HS-5 (cell line): Measurements from ENCODE around the gene FGF5.
"Not testable (repeated sequence)": the region's sequence is repeated elsewhere in the genome, so short reads cannot be mapped to it uniquely, and the experiment has no call there.

Experiments used
- DNase-seq: peaks from one replicate; pipeline ENCODE4 v3.0.0-alpha.2; 2012; ENCODE audit warnings: low read depth

FGF5 gene

DNA sequence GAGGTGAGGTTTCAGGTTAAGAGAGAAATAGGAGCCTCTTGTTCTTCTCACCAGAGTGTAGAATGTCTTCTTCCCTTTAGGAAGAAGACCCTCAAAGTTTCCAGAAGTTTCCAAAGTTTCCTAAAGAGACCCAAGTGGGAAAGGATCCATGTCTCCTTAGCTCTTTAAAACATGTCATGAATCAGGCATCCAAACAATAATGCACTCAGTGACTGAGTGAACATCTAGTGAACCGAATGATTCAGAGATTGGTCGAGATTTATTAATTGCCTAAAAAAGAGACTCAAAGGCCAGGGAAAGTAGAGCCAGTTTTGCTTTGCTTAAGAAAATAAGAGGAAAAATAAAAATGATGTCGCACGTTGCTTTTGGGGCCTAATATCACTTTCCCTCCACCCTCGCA, 29.4 kb downstream of the FGF5 start:
- DNase-seq: no peak

DNA sequence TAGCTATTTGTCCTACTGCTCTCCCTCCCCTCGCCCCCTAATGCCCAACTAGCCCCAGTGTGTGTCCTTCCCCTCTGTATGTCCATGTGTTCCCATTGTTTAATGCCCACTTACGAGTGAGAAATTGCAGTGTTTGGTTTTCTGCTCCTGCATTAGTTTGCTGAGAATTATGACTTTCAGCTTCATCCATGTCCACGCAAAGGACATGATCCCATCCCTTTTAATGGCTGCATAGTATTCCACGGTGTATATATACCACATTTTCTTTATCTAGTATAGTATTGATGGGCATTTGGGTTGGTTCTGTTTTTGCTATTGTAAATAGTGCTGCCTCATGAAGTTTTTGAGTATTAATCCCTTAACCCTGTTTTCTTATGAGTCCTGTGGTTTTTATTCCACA, 35.4 kb downstream of the FGF5 start:
- no peak for DNase-seq

DNA sequence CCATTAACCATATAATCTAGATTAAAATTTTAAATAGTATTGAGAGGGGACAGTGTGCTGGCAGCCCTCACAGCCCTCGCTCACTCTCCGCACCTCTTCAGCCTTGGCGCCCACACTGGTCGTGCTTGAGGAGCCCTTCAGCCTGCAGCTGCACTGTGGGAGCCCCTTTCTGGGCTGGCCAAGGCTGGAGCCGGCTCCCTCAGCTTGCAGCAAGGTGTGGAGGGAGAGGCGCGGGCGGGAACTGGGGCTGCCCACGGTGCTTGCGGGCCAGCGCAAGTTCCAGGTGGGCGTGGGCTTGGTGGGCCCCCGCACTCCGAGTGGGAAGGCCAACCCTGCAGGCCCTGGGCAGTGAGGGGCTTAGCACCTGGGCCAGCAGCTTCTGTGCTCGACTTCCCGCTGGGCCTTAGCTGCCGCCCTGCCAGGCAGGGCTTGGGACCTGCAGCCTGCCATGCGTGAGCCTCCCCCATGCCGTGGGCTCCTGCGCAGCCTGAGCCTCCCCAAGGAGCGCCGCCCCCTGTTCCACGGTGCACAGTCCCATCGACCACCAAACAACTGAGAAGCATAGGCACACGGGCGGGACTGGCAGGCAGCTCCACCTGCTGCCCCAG, 36.3 kb downstream of the FGF5 start:
- DNase-seq: no peak

DNA sequence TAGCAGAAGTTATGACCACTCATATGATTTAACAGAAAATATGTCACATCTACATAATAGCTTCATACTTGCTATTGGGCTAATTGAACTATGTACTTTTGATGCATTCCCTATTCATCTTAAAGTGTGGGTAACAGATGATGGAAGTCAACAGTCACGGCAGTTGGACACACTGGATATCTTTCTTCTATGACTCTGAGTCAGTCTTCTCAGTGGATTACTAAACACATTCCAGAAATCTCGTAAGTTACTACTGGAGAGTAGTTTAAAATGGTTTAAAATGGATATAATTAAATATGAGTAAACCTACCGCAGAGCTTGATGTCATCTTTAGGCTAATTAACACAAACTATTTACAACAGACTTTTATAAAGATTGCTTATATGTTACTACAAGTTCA, 39.0 kb downstream of the FGF5 start:
- no peak for DNase-seq

DNA sequence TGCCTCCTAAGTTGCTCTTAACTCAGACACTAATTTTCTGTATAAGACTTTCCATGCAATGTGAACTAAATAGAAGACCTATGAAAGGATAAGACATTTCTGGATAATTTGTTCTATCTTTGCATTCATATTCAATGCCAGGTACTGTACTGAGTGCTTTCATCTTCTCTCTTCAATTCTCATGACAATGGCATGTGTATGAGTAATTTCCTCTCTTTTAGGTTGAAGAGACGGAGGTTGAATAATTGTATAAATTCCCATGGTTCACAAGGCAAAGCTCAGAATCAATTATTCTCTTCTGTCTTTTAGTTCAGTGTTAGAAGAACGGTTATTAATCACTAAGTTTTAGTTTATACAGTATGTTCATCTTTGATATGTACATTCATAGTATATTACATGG, 39.8 kb downstream of the FGF5 start:
- DNase-seq: no peak

DNA sequence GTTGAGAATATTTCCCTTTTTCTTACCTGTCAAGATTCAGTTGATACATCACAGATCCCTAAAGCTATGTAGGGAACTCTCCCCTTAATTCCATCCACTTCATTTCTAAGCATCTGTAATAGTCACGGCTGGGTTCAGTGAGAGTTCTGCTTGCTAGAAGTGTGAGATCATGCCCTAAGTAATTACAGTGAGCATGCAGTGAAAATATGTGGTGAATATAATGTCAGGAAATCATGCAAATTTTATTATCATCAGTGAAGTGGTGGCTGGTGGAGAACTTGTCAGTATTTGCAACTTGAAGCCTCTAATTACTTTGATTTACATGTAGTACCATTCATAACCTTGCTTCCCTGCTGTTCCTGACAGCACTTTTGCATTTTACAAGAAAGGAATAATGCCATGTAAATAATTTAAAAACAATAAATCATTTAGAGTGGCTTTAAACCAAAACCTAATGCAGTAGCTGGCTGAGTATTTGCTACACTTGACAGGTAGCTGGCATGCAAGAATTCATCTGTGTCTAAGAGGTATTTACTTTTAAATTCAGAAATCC, 40.8 kb downstream of the FGF5 start:
- no peak for DNase-seq

DNA sequence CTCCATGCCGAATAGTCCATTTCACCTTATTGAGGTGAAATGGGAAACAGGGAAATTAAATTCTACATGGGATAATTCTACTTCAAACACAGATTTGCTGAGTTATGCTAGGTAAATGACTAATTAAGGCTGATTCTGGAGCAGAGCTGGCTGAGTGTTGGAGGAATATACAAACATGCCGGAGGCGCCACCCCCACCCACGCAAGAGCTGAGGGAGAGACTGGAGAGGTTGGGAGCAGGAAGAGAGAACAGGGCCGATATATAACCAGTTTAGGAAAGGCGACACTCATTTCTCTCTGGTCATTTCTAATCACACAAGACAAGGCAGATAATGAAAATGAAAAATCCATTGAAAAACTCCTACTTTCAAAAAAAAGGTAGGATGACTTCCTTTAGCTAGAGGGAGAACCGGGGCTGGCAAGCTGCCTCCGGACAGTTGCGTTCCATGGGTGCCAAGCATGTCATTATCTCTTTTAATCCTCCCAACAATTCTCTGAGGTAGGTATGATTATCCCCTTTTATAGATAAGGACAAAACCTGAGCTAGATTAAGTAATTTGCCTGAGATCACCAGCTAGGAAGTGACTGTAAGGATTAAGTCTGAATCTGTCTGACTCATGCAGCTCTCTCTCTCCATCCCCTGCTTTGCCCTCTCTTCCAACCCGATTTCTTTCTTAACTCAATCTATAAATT, 41.5 kb downstream of the FGF5 start:
- DNase-seq: peak; percentile 67

DNA sequence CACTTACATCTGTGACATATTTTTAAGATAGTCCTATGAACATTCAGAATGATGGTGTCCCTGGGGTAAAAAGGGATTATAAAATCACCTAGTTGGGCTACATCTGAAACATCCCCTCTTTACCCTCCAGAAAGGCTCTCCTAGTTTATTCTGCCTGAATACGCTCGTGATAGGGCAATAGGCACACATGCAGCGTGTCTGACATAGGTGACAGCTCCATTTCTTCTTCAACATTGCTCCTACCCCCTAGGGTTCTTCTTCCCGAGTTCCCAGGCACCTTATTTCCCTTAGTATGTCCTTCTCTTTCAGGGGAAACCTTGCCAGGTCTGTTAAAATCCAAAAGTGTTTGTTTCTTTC, 42.0 kb downstream of the FGF5 start:
- DNase-seq: no peak

DNA sequence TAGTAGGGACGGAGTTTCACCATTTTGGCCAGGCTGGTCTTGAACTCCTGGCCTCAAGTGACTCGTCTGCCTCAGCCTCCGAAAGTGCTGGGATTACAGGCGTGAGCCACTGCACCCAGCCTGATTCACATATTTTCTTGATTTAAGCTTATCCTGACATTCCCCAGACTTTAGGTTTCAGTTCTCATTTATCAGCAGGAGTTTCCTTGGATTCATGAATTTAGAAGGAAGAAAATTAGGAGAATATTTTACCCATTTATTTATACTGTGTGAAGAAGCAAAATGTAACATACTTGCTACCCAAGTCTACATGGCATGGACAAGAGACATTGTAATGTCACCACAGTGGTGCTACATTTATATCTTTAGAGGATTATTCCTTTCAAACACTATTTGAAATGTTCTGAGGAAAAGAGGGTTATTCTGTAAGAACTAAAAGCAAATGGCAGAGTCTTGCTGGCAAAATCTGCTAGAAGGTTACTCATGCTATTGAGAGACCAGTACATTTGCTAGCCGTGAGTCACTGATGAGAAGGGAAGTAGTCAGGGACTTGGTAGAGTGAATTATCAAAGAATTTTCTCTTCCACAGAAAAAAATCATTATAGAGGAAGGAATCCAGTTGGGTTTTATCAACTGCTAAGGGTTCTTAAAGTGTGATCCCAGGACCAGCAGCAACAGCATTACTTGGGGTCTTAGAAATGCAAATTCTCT, 43.0 kb downstream of the FGF5 start:
- DNase-seq: peak; percentile 78

DNA sequence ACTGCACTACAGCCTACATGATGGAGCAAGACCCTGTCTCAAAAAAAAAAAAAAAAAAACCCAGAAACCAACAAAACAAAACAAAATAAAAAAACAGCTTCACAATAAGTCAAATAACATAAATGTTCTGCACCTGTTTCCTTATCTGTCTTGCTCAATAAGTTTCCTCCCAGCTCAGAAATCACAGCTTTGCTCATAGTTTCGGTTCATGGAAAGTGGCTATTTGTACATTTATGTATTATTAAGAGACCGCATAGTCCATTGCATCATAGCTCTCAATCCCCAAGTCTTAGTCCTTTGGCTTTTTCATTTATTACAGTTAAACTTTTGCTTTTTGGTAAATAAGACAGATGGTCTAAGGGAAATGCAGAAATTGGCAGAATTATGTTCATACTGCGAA, 44.7 kb downstream of the FGF5 start:
- no peak for DNase-seq

DNA sequence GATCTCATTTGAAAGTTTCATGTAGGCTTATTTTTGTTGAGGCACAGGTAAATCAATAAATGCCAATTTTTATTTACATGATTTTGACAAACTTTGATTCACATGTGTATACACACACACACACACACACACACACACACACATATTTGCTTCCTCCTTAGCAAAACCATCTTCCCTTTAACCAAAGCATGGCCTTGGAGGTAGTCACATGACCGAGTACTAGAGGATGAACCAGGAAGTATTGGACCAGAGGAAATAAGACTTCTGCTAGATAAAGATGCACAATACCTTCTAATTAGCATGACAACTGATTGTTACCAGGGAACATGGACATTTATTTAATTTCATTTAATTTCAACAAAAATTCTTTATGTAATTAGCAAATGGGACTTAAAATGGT, 45.7 kb downstream of the FGF5 start:
- no peak for DNase-seq

DNA sequence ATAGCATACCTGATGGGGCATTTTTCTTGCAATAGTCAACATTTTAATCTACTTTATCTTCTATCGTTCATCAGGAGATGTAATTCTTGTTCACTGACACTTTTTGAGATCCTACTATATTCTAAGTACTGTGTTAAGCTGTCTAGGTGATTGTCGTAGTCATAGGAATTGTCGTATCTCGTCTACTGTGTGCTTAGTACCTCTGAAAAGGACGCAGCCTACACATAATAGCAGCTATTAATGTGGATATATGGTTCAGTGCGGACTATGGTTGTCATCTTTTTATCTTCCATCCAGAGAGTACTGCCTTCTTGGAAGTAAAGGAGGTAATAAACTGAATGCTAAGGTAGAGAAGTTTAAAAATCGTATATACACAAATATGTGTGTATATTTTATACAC, 47.2 kb downstream of the FGF5 start:
- no peak for DNase-seq

DNA sequence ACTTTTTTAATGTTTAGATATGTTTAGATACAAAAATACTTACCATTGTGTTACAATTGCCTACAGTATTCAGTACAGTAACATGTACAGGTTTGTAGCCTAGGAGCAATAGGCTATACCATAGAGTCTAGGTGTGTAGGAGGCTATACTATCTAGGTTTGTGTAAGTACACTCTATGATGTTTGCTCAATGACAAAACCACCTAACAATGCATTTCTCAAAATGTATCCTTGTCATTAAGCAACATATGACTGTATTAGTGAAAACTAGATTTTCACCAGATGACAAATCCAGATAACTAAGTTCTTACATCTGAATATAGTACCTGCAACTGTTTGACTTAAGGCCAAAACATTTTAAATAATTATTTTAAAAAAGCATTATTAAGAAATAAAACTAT, 49.4 kb downstream of the FGF5 start:
- DNase-seq: not testable (repeated sequence)

DNA sequence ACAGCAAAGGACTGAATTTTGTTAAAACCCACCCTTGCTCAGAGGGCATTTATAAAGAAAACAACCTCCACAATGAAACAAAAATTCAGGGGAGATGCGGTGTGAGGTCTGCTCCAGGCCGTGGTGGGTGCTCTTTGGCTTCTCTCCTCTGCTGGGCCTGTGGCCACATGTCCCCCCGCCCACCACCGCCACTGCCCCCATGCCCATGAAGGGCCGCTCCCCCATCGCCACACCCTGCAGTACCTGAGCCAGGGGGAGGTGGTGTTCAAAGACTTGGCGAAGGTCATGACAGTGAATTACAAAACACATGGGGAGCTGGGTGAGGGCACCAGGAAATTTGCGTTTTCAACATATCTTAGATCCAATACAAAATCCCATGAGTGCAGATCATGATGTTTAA, 54.9 kb downstream of the FGF5 start:
- no peak for DNase-seq

DNA sequence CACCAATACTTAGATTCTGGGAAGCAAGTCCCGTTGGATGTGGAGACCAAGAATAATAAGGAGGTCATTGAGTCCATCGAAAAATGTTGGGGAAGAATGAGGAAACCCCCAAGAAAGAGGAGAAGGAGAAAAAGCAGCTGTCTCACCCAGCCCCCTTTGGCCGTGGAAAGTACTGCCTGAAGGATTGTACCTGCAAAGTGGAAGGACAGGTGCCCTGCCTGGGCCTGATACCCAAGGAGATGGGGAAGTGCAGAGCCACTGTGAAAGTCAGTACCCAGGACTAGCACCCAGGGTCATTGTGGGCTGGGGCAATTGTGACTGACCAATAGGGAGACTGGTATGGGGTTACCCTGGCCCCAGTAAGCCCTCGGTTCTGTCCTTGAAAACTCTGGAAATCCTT, 55.3 kb downstream of the FGF5 start:
- DNase-seq: no peak

DNA sequence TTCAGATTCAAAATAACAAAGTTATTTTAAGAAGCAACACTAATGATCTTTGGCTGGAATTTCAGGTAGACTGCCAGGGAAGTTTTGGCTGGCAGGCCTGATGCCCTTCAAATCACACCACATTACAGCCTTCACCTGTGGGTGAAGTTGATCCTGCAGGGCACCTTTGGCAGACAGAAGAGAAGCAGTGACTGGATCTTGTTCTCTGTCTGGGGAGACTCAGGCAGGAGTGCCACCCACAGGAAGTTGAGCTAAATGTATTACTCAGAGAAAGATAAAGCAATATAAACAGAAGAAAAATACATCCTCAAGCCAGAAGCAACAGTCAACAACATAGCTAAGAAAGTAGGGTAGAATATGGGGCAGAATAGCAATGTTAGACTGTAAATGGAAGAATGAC, 56.3 kb downstream of the FGF5 start:
- no peak for DNase-seq

DNA sequence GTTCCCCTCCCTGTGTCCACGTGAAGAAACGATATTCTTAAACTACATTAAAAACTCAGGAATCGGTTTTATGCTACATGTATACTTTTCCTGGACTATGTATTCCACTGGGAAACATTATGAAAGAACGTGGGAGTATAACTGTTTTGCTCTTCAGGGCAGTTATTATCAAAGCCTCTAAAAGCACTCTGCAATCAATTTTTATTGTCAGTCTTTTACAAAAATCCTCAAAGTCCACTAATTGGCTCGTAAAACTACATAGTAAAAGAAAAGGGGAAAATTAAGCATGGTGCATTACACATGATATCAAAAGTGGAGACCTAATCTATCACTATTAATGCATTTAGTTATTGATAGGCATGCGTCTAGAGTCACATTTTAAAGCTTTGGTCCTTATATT, 57.7 kb downstream of the FGF5 start:
- no peak for DNase-seq

DNA sequence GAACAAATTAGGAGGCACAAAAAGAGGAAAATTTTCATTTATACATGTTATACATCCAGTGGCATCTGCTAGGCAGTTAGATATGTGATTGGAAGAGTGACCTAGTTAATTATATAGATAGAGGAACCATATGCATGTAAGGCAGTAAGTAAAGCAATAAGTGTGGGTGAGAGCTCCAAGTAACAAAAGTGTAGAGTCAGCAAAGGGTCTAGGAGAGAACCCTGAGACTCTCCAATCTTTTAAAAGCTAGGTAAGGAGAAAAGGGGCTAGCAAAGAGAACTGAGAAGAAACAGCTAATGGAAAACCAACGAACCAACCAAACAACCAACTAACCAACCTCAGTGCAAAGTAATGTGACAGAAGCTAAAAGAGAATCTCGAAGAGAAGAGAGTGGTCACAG, 65.2 kb downstream of the FGF5 start:
- DNase-seq: no peak

DNA sequence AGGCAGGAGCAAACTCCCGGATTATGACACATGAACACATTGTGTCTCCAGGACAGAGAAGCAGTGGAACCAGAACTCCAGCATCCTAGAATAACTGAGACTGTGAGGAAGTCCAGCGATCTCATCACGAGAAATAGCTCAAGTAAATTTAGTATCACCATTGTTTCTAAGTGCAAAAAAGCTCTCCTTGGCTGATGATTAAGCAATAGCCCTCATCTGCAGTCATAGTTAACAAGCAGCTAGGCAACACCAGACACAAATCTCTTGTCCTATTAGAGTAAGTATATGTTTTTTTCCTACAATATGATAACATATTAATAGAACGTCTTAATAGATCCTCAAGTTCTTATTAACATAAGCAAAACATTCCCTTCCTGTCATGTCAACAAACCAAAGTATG, 66.7 kb downstream of the FGF5 start:
- DNase-seq: no peak

DNA sequence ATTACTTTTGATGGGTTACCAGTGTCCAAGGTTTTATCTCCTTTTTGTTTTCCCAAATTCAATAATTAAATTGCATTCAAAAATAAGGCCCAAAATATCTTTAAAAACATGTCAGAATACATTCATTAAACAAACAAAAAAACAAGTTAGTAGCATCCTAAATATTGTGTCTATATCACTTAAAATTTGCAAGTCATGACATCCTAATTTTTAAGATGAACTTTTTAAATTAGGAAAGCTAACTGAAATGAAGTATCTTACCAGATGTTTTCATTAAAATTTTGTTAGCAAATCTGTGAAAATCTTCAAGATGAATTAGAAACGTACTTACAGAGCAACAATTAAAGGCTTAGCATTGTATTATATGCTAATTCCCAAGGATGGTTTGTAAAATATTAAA, 68.1 kb downstream of the FGF5 start:
- DNase-seq: no peak

DNA sequence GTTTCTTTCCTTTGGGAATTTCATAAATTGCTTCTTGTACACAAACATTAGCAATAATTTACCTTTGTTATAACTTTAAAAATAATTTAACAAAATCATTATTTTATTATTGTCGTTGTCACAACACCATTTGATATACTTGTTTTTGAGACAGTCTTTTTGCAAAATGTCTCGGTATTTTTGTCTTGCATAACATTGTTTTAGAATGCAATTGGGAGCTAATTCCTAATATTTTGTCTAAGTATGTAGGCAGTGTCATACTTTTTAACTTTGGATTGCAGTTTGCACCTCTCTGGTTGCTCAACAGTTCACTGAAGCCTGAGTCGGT, 68.7 kb downstream of the FGF5 start:
- DNase-seq: no peak

DNA sequence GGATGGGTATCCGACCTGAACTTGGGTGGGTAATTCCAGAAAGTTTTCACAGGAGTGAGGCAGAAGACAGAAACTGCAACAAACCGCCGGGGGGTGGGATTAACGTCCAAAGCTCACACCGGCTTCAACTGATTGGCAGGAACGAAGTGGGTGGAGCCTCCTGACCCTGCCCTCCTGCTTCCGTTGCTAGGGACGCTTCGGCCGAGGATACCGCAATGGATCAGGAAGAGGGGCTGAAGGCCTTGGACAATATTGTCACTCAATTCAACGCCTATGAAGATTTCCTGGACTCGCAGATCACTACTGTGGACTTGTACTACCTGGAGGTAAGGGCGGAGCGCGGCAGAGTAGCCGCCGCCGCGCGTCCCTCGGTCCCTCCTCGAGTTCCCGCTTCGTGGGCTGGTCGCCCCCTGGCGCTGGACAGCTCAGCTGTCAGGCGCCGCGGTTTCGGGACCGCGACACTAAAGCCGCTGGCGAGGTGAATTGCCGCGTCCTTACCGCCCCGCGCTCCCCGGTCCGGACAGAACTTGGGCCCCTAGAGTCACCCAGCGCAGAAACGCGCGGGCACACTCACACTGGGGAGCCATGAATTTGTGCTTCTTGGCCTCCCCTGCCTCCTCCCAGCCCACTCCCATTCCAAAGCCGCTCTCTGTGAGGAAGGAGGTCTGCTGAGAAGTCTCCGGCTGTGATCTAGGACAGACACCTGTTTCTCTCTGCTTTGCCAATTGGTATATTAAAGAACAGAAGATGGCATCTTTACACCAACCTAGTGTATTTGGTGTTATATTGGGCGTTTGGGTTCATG, 69.3 kb downstream of the FGF5 start, which contains the start of gene CFAP299:
Gene CFAP299, plus strand, starts transcription at position 177 of the 805 bp plus-strand sequence.
- peak; percentile 84 for DNase-seq

DNA sequence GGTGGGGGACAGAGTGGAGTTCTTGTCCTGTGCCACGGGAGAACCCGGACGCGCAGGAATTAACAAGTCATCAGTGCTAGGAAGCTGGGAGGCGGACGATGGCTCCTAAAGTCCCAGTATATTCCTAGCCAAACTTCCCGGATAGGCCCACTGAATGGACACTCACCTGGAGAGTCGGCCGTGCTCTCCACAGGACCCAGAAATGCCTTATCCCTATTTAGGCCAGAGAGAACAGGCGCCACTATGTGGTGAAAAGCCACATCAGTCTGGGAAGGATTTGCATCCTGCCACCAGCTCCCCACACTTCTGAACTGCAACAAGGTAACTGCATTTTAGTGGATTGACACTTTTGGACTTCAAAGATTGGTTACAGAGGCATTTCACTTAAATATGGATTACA, 70.1 kb downstream of the FGF5 start:
- no peak for DNase-seq
